ENCODE data around the gene MCTP2. TPM values are rescaled to one million over a fixed set of nuclear protein-coding genes. Genes with fewer than 3 reads are reported as not detected.
A peak's percentile ranks its signal among the peaks of the same experiment; 100 is the strongest.

MCTP2 gene
- total RNA-seq, 1 experiment from 2014 or later: 0.15 TPM

GRCh38 chr15:94526071-94526689, 294.8 kb downstream of the MCTP2 start:
- no peaks in the 10 kb centered on the region for H3K4me1 ChIP-seq (ENCODE audit: control insufficient read depth, insufficient read depth, low read length)
- H3K4me3 ChIP-seq (ENCODE audit: low read depth in 2 of 2, low read length in 2 of 2): no peak overlapping the region
- no peak overlapping the region for H3K27ac ChIP-seq (ENCODE audit: low read length)
- H3K27me3 ChIP-seq (ENCODE audit: control insufficient read depth, insufficient read depth, low read length): no peaks in the 10 kb centered on the region
- no peak for DNase-seq (ENCODE audit: low read depth, low spot score)
- no peaks in the 10 kb centered on the region for H3K36me3 ChIP-seq (ENCODE audit: control insufficient read depth, insufficient read depth, low read length)
- ChIA-PET CTCF (no interaction called here), POLR2A (interaction anchor here (0.6 kb wide), 1 partner anchor 810 kb away, joined by 6 read pairs; no protein-coding TSS in a partner anchor)
- no peak for ATAC-seq
- H3K9me3 ChIP-seq (ENCODE audit: control insufficient read depth, insufficient read depth, low read depth, low read length): no peaks in the 10 kb centered on the region
- intact Hi-C loops (cut with micrococcal nuclease; ENCODE audit: unreplicated experiment): no loop called here
- in situ Hi-C loops (cut with HindIII; ENCODE audit: low pct_unique_long_range_greater_than_20kb, low sequenced_read_pairs): no loop called here
- BruUV-seq (replicated peaks): no TSS peak
- TF ChIP-seq, protein P1, sequence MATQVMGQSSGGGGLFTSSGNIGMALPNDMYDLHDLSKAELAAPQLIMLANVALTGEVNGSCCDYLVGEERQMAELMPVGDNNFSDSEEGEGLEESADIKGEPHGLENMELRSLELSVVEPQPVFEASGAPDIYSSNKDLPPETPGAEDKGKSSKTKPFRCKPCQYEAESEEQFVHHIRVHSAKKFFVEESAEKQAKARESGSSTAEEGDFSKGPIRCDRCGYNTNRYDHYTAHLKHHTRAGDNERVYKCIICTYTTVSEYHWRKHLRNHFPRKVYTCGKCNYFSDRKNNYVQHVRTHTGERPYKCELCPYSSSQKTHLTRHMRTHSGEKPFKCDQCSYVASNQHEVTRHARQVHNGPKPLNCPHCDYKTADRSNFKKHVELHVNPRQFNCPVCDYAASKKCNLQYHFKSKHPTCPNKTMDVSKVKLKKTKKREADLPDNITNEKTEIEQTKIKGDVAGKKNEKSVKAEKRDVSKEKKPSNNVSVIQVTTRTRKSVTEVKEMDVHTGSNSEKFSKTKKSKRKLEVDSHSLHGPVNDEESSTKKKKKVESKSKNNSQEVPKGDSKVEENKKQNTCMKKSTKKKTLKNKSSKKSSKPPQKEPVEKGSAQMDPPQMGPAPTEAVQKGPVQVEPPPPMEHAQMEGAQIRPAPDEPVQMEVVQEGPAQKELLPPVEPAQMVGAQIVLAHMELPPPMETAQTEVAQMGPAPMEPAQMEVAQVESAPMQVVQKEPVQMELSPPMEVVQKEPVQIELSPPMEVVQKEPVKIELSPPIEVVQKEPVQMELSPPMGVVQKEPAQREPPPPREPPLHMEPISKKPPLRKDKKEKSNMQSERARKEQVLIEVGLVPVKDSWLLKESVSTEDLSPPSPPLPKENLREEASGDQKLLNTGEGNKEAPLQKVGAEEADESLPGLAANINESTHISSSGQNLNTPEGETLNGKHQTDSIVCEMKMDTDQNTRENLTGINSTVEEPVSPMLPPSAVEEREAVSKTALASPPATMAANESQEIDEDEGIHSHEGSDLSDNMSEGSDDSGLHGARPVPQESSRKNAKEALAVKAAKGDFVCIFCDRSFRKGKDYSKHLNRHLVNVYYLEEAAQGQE (IDR thresholded peaks at IDR 0.05; ENCODE audit: insufficient read depth in 1 of 2, low read depth in 2 of 2, low read length in 1 of 2): no peak
- peak; percentile 39; the same call in 1 of the 2 replicates for TF ChIP-seq CTCF (IDR thresholded peaks at IDR 0.05)

GRCh38 chr15:94532226-94532625, 300.9 kb downstream of the MCTP2 start:
- no peak for ATAC-seq
- intact Hi-C loops (cut with micrococcal nuclease; ENCODE audit: unreplicated experiment): no loop called here
- BruUV-seq (replicated peaks): no TSS peak
- Histone ChIP-seq H3K4me1 (ENCODE audit: control insufficient read depth, insufficient read depth, low read length) (no peaks in the 10 kb centered on the region), H3K9me3 (ENCODE audit: control insufficient read depth, insufficient read depth, low read depth, low read length) (no peaks in the 10 kb centered on the region), H3K27ac (ENCODE audit: low read length) (no peak overlapping the region), H3K4me3 (ENCODE audit: low read depth in 2 of 2, low read length in 2 of 2) (no peak overlapping the region), H3K27me3 (ENCODE audit: control insufficient read depth, insufficient read depth, low read length) (no peaks in the 10 kb centered on the region), H3K36me3 (ENCODE audit: control insufficient read depth, insufficient read depth, low read length) (no peaks in the 10 kb centered on the region)
- in situ Hi-C loops (cut with HindIII; ENCODE audit: low pct_unique_long_range_greater_than_20kb, low sequenced_read_pairs): no loop called here
- TF ChIP-seq CTCF (IDR thresholded peaks at IDR 0.05): no peak
- TF ChIP-seq, protein P1 (IDR thresholded peaks at IDR 0.05; ENCODE audit: insufficient read depth in 1 of 2, low read depth in 2 of 2, low read length in 1 of 2): no peak
- DNase-seq (ENCODE audit: low read depth, low spot score): no peak
- CTCF ChIA-PET: no interaction called here
- POLR2A ChIA-PET: no interaction called here

Data from Panc1 (cell line).